GM12891 (cell line): Measurements from ENCODE around the gene BTD.

ENCODE experiments used
- PAX5 ChIP-seq: IDR thresholded peaks from 2 replicates; pipeline ENCODE4 v1.6.1; 2011; ENCODE audit warnings: low read length, moderate library complexity, mild to moderate bottlenecking; ENCODE audit not compliant: insufficient read depth, severe bottlenecking
- POLR2A ChIP-seq: IDR thresholded peaks from 2 replicates; pipeline ENCODE4 v1.6.1; 2011; ENCODE audit warnings: low read depth, low read length, control low read depth

DNA sequence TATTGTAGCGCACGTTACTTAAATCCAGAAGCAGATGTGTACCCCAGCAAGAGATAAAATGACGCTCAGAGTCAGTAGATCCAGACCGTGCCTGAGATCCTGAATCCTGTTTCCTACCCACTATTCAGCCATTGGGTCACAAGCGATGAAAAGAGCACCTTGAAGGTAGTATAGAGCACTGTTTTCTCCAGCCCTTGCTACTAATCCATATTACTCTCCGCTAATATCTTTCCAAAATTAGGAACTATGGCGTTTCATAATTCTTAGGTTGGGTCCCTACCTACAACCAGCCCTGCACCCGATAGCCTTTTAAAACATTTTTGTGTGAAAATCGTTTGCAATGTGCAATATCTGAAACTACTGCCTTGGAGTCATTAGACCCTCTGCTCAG lies 596 bp downstream of the BTD start:
- TF ChIP-seq POLR2A (no peak), PAX5 (no peak)
